ENCODE results near the gene KDM4C. TPM values are rescaled to one million over a fixed set of nuclear protein-coding genes. Genes with fewer than 3 reads are reported as not detected.
A peak's percentile ranks its signal among the peaks of the same experiment; 100 is the strongest.

KDM4C gene
- total and polyA plus RNA-seq, 2 of the 13 experiments (the other 11 are each of a cell fraction or from before 2014, with no cell fraction given) = 19.4 to 23.6 TPM

DNA sequence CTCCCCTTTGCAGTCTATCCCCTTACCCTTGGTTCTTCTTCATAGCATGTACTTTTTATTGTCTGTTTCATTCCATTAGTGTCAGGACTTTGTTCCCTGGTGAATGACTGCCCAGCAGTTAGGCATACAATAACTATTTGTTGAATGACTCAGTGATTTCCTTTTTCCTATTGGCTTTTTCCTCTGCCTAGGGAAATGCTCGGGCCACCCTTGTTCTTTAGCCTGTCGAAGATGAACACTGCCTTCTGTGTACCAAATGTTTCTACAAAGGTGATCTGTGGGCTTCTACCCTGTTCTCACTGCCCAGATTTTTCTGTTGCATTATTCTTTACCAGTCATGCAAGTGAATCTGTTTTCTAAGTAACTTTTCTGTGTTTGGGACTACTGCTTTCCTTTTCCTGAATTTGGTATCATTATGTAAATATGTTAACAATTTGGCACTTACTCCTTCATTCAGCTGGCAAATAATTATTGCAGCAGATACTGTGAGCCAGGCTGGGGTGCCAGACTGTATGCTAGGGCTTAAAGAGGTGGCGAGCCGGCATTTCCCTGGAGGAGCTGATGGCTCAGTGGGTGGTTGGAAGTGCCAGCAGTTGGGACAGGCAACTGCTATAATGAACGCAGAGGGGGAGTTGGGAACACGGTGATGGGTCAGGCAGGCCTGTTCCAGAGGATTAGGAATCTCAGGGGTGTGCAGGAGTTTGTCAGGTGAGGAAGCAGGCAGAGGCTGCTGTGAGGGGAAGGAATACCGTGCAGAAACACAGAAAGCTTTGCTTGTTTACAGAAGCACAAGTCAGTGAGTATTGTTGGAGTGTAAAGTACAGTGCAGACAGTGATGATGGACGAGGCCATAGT lies 30.6 kb downstream of the KDM4C start (continued):
- TF ChIP-seq, protein P1, sequence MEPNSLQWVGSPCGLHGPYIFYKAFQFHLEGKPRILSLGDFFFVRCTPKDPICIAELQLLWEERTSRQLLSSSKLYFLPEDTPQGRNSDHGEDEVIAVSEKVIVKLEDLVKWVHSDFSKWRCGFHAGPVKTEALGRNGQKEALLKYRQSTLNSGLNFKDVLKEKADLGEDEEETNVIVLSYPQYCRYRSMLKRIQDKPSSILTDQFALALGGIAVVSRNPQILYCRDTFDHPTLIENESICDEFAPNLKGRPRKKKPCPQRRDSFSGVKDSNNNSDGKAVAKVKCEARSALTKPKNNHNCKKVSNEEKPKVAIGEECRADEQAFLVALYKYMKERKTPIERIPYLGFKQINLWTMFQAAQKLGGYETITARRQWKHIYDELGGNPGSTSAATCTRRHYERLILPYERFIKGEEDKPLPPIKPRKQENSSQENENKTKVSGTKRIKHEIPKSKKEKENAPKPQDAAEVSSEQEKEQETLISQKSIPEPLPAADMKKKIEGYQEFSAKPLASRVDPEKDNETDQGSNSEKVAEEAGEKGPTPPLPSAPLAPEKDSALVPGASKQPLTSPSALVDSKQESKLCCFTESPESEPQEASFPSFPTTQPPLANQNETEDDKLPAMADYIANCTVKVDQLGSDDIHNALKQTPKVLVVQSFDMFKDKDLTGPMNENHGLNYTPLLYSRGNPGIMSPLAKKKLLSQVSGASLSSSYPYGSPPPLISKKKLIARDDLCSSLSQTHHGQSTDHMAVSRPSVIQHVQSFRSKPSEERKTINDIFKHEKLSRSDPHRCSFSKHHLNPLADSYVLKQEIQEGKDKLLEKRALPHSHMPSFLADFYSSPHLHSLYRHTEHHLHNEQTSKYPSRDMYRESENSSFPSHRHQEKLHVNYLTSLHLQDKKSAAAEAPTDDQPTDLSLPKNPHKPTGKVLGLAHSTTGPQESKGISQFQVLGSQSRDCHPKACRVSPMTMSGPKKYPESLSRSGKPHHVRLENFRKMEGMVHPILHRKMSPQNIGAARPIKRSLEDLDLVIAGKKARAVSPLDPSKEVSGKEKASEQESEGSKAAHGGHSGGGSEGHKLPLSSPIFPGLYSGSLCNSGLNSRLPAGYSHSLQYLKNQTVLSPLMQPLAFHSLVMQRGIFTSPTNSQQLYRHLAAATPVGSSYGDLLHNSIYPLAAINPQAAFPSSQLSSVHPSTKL (CRISPR knock-in tag; IDR thresholded peaks at IDR 0.05) = peak; percentile 60
- TF ChIP-seq ZNF562 (CRISPR knock-in tag; IDR thresholded peaks at IDR 0.05; ENCODE audit: borderline replicate concordance) (no peak), SALL1 (CRISPR knock-in tag; IDR thresholded peaks at IDR 0.05) (no peak; the same call in none of the 2 replicates), EZH2 (conservative IDR thresholded peaks at IDR 0.05; ENCODE audit: low read depth, low read length) (no peak), AHR (CRISPR knock-in tag; IDR thresholded peaks at IDR 0.05) (no peak), ZNF672 (CRISPR knock-in tag; IDR thresholded peaks at IDR 0.05) (no peak), ZNF180 (CRISPR knock-in tag; IDR thresholded peaks at IDR 0.05; ENCODE audit: borderline replicate concordance, low read depth) (no peak), ZZZ3 (CRISPR knock-in tag; IDR thresholded peaks at IDR 0.05; ENCODE audit: borderline replicate concordance) (no peak), PRPF4 (IDR thresholded peaks at IDR 0.05; ENCODE audit: low read depth, low read length, poor library complexity, severe bottlenecking) (no peak), ZNF709 (CRISPR knock-in tag; IDR thresholded peaks at IDR 0.05) (no peak), ATAD3A (CRISPR knock-in tag; IDR thresholded peaks at IDR 0.05) (no peak), ZNF335 (CRISPR knock-in tag; IDR thresholded peaks at IDR 0.05) (no peak), ZNF816 (CRISPR knock-in tag; IDR thresholded peaks at IDR 0.05; ENCODE audit: borderline replicate concordance) (peak; percentile 19; the same call in 1 of the 2 replicates), IRF2 (CRISPR knock-in tag; IDR thresholded peaks at IDR 0.05) (peak; percentile 47; the same call in 1 of the 2 replicates)
- TF ChIP-seq, protein P2, sequence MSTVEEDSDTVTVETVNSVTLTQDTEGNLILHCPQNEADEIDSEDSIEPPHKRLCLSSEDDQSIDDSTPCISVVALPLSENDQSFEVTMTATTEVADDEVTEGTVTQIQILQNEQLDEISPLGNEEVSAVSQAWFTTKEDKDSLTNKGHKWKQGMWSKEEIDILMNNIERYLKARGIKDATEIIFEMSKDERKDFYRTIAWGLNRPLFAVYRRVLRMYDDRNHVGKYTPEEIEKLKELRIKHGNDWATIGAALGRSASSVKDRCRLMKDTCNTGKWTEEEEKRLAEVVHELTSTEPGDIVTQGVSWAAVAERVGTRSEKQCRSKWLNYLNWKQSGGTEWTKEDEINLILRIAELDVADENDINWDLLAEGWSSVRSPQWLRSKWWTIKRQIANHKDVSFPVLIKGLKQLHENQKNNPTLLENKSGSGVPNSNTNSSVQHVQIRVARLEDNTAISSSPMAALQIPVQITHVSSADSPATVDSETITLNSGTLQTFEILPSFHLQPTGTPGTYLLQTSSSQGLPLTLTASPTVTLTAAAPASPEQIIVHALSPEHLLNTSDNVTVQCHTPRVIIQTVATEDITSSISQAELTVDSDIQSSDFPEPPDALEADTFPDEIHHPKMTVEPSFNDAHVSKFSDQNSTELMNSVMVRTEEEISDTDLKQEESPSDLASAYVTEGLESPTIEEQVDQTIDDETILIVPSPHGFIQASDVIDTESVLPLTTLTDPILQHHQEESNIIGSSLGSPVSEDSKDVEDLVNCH (CRISPR knock-in tag; IDR thresholded peaks at IDR 0.05) = no peak
- TF ChIP-seq, protein P3, sequence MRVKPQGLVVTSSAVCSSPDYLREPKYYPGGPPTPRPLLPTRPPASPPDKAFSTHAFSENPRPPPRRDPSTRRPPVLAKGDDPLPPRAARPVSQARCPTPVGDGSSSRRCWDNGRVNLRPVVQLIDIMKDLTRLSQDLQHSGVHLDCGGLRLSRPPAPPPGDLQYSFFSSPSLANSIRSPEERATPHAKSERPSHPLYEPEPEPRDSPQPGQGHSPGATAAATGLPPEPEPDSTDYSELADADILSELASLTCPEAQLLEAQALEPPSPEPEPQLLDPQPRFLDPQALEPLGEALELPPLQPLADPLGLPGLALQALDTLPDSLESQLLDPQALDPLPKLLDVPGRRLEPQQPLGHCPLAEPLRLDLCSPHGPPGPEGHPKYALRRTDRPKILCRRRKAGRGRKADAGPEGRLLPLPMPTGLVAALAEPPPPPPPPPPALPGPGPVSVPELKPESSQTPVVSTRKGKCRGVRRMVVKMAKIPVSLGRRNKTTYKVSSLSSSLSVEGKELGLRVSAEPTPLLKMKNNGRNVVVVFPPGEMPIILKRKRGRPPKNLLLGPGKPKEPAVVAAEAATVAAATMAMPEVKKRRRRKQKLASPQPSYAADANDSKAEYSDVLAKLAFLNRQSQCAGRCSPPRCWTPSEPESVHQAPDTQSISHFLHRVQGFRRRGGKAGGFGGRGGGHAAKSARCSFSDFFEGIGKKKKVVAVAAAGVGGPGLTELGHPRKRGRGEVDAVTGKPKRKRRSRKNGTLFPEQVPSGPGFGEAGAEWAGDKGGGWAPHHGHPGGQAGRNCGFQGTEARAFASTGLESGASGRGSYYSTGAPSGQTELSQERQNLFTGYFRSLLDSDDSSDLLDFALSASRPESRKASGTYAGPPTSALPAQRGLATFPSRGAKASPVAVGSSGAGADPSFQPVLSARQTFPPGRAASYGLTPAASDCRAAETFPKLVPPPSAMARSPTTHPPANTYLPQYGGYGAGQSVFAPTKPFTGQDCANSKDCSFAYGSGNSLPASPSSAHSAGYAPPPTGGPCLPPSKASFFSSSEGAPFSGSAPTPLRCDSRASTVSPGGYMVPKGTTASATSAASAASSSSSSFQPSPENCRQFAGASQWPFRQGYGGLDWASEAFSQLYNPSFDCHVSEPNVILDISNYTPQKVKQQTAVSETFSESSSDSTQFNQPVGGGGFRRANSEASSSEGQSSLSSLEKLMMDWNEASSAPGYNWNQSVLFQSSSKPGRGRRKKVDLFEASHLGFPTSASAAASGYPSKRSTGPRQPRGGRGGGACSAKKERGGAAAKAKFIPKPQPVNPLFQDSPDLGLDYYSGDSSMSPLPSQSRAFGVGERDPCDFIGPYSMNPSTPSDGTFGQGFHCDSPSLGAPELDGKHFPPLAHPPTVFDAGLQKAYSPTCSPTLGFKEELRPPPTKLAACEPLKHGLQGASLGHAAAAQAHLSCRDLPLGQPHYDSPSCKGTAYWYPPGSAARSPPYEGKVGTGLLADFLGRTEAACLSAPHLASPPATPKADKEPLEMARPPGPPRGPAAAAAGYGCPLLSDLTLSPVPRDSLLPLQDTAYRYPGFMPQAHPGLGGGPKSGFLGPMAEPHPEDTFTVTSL (CRISPR knock-in tag; IDR thresholded peaks at IDR 0.05; ENCODE audit: borderline replicate concordance) = peak; percentile 65; the same call in 1 of the 2 replicates
